ENCODE measurements around the gene IGFN1.

IGFN1 gene

DNA sequence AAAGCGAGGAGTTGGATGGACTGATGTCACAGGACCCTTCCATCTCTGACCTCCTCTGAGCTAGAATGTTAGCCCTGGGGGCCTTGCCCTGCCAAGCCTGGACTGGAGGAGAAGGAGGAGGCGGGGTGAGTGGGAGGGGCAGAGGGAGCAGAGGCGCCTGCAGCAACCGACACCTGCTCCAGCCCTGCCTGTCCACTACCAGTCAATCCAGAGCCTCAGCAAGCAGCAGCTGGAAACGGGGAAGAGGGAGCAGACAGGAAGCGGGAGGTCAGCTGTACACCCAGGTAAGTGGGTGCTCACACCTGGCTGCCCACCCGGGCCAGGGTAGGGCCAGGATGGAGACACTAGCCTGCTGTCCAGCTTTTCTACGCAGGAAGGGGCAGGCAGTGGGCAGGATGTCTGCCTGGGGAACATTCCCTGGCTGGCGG is at the start of gene IGFN1:
Gene IGFN1 (plus strand): TSS at position 201 of the 428 bp plus-strand sequence. CDS start 2,470 bp downstream, outside the sequence.
- no peak within 1 kb of the TSS for H3K4me3 ChIP-seq
- peak within 1 kb of the TSS; percentile 30 for H3K4me2 ChIP-seq
- H3K36me3 ChIP-seq: no peaks in the 10 kb centered on the region
- H3K9me3 ChIP-seq: no peaks in the 10 kb centered on the region
- H4K20me1 ChIP-seq: no peaks in the 10 kb centered on the region
- H3K27ac ChIP-seq: no peak within 1 kb of the TSS
- no peak for TF ChIP-seq Cebpa-rat (IDR thresholded peaks at IDR 0.05)
- no peaks in the 10 kb centered on the region for H3K27me3 ChIP-seq
- H3K9ac ChIP-seq: no peak within 1 kb of the TSS
- peaks cover 10% of the 10 kb centered on the region for H3K4me1 ChIP-seq

DNA sequence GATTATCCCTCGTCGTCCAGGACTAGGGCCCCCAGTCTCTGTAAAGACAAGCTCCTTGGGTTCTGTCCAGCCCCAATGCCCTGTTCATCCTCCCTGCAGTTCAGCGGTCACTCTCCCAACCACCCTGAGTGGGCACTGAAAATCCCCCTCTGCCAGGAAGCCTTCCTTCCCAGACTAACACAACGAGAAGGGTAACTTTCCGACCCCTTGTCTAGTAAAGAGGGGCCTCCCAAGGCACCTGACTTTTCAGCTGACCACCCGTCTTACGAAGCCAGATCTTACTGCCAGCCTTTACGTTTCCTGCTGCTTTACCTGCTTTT is 49.7 kb upstream of the IGFN1 start:
- peak overlapping the region; percentile 72 for H3K4me2 ChIP-seq
- H3K27ac ChIP-seq: peak overlapping the region; percentile 87
- no peaks in the 10 kb centered on the region for H4K20me1 ChIP-seq
- H3K36me3 ChIP-seq: peaks cover 44% of the 10 kb centered on the region
- H3K9me3 ChIP-seq: no peaks in the 10 kb centered on the region
- TF ChIP-seq Cebpa-rat (IDR thresholded peaks at IDR 0.05): no peak
- peaks cover 74% of the 10 kb centered on the region for H3K4me1 ChIP-seq
- peak overlapping the region; percentile 44; the same call in 1 of the 2 replicates for H3K4me3 ChIP-seq
- H3K9ac ChIP-seq: peak overlapping the region; percentile 63
- H3K27me3 ChIP-seq: no peaks in the 10 kb centered on the region

DNA sequence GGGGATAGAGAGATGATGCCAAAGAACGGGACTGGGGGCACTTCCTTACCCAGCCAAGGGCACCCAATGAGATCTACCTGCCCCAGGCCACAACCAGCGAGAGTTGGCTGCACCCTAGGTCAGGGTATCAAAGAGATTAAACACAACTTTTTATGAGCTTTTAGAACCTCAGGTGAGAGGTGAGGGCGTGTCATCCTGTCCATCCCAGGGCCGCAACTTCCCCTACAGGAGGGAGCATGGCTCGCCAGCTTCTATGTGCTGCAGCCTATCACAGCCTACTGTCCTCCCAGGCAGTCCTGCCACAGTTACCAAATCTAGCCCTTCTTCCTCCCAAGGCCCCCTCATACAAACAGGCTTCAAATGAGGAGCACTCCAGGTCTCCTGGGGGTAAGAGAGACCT is 49.2 kb upstream of the IGFN1 start:
- Histone ChIP-seq H3K36me3 (peaks cover 49% of the 10 kb centered on the region), H3K27ac (peak overlapping the region; percentile 87; the same call in 1 of the 2 replicates), H3K9ac (no peak overlapping the region), H3K27me3 (no peaks in the 10 kb centered on the region), H4K20me1 (no peaks in the 10 kb centered on the region), H3K9me3 (no peaks in the 10 kb centered on the region), H3K4me2 (peak overlapping the region; percentile 72), H3K4me1 (peaks cover 69% of the 10 kb centered on the region), H3K4me3 (no peak overlapping the region)
- TF ChIP-seq Cebpa-rat (IDR thresholded peaks at IDR 0.05): no peak

DNA sequence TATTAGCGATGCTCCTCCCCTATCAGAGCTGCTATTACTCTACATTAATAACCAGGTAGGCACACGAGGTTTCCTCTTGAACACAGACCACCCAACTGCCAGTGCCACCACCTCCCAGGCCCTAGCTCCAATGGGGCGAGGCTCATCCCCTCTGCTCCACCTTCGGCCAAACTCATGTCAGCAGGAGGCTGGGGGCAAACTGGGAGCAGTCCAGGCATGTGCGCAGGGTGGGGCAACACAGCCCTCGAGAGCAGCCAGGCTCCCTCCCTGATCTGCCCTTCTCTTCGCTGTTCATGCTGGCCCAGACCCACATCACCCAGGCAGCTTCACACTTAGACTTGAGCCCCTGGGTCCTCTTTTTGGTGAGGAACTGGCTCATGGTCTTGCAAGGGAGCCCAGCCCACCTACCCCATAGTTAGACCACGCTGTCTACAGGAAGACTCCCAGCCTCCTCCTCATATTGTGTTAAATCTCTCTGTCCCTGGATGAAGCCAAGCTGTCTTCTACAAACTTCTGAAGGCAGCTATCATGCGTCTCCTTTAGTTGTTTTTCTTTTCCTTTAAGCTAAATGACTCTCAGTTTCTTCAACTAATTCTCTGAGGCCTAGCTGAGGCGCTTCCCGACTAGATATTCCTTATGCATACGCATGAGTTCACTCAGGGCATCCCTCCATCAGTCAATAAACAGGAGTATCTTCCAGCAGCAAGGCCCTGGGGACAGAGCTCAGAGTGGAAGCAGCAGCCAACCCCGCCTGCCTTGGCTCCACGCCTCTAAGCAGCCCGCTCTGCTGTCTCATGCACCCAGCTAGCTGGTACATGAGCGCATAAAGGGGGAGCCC is 48.4 kb upstream of the IGFN1 start:
- peak overlapping the region; percentile 72 for H3K4me2 ChIP-seq
- H3K4me3 ChIP-seq: no peak overlapping the region
- no peaks in the 10 kb centered on the region for H3K27me3 ChIP-seq
- no peaks in the 10 kb centered on the region for H3K9me3 ChIP-seq
- H3K9ac ChIP-seq: no peak overlapping the region; the same call in 1 of the 2 replicates
- TF ChIP-seq Cebpa-rat (IDR thresholded peaks at IDR 0.05): no peak
- peaks cover 57% of the 10 kb centered on the region for H3K36me3 ChIP-seq
- peak overlapping the region; percentile 87; the same call in 1 of the 2 replicates for H3K27ac ChIP-seq
- H4K20me1 ChIP-seq: no peaks in the 10 kb centered on the region
- peaks cover 61% of the 10 kb centered on the region for H3K4me1 ChIP-seq

DNA sequence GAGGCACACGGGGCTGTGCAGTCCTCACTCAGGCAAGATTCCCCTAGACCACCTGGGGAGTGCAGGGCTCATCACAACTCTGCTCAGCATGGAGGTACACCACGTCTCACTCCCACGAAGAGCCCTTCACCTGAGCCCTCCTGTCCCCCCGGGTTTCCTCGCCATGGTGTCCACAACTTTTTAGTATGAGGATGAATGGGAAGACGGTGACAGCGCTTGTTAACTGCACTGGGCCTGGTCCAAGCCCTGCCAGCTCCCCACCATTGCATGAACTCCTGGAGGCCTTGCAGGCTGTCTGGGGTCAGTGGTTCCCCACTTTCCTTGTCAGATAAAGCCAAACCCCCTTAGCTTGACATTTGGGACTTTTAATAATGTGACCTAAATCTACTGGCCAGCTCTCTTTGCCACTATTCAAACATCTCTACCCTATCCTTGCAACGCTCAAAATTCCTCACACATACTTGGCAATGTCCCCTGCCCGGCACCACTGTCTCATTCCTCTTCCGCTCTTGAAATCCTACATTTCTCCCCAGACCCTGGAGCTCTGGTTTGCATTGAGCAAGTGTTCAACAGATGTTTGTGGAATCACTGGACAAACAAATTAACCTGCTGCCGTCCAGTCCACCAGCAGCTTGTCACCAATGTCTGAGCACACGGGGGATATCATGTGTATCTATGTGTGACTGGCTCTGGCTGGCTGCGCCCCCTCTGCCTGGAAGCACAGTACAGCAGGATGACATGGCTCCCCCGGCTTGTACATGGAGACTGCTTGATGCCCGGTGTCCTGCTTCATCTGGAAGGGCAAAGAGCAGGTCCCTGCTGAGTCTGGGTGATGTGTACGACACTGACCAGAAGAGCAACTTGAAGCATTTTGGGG is 47.5 kb upstream of the IGFN1 start:
- Histone ChIP-seq H3K36me3 (peaks cover 66% of the 10 kb centered on the region), H4K20me1 (no peaks in the 10 kb centered on the region), H3K4me1 (peaks cover 52% of the 10 kb centered on the region), H3K27ac (peak overlapping the region; percentile 87; the same call in 1 of the 2 replicates), H3K9ac (no peak overlapping the region; the same call in 1 of the 2 replicates), H3K27me3 (no peaks in the 10 kb centered on the region), H3K4me2 (peak overlapping the region; percentile 72; the same call in 1 of the 2 replicates), H3K4me3 (no peak overlapping the region), H3K9me3 (no peaks in the 10 kb centered on the region)
- TF ChIP-seq Cebpa-rat (IDR thresholded peaks at IDR 0.05): no peak

DNA sequence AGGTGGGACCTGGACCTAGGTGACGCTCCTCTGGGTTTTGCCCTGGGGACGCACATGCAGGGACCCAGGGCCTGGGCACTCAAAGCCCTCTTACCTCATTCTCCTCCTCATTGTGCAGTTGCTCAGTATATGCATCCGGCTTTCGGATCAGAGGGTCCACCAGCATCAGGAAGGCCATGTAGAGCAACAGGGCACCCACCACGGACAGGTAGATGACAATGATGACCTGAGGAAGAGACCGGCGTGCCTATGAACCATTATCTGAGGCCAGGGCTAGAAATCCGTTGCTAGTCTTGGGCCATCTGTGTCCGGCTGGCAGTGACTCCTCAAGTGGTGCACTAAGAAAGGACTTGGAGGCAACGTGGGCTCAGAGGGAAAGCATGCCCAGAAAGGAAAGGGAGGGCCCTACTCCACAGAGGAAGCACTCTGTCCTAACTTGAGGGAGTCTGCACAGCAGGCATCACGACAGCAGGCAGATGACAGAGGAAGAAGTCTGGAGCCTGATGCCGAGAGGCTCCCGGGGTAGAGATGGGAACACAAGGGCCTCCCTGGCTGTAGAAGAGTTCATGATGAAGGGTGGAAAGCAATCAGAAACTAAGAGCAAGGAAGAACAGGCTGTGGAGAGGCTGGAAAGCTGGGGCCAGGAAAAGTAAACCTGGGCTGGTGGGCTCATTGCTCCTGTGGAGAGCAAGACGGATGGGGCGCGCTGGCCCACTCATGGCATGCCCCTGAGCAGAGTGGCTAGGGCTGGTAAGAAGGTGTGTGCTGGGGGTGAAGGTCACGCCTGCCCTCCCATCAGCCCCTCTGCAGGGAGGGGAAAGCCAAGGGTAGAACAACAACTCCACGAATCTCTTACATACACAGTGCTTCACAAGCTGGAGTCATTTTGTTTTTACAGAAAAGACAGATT is 46.6 kb upstream of the IGFN1 start:
- peaks cover 75% of the 10 kb centered on the region for H3K36me3 ChIP-seq

DNA sequence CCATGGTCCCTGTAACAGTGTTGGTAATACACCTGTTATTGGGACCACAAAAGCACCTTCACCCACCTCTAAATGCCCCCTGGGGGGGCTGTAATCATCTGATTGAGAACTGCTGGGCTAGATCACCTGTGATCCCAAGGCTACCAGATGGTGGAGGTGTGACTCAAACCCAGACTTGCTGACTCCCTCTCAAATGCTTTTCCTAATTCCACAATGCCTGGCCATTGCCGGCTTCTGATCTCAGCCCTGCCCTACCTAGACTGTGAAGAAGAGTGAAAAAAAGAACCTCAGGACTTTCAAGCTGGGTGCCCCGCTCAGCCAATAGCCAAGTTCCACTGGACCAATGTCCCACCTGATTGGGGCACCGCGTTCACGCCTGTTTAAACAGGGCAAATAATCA is 45.9 kb upstream of the IGFN1 start:
- H3K27ac ChIP-seq: no peak overlapping the region
- no peak overlapping the region for H3K4me2 ChIP-seq
- TF ChIP-seq Cebpa-rat (IDR thresholded peaks at IDR 0.05): no peak
- no peak overlapping the region for H3K4me3 ChIP-seq
- H3K9me3 ChIP-seq: no peaks in the 10 kb centered on the region
- peaks cover 36% of the 10 kb centered on the region for H3K4me1 ChIP-seq
- H3K9ac ChIP-seq: no peak overlapping the region
- H4K20me1 ChIP-seq: no peaks in the 10 kb centered on the region
- H3K27me3 ChIP-seq: no peaks in the 10 kb centered on the region
- peaks cover 82% of the 10 kb centered on the region for H3K36me3 ChIP-seq

More for the DNA sequence above, 46.6 kb upstream of the IGFN1 start:
- H3K27ac ChIP-seq: no peak overlapping the region
- no peaks in the 10 kb centered on the region for H3K9me3 ChIP-seq
- no peak for TF ChIP-seq Cebpa-rat (IDR thresholded peaks at IDR 0.05)
- H4K20me1 ChIP-seq: no peaks in the 10 kb centered on the region
- peaks cover 43% of the 10 kb centered on the region for H3K4me1 ChIP-seq
- no peak overlapping the region for H3K9ac ChIP-seq
- no peak overlapping the region for H3K4me3 ChIP-seq
- no peak overlapping the region for H3K4me2 ChIP-seq
- no peaks in the 10 kb centered on the region for H3K27me3 ChIP-seq

DNA sequence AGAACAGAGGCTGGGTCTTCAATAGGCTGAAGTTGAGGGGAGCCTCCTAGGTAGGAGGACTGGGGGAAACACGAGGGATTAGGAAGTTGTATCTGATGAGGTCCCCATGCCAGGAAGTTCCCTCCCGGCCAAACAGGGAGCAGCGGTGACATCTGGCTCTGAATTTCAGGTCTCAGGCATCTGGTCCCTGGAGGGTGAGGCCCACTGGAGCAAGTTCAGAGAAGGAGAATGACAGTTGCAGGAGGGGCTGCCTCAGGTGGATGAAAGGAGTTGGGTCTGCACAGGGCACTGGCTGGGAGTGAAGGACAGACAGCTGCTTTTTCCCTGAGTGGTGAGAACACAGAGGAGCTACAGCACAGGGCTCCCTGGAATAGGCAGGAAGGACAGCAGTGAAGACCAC is 45.5 kb upstream of the IGFN1 start:
- H3K4me1 ChIP-seq: peaks cover 32% of the 10 kb centered on the region
- H3K27me3 ChIP-seq: no peaks in the 10 kb centered on the region
- H3K27ac ChIP-seq: no peak overlapping the region
- no peak overlapping the region for H3K9ac ChIP-seq
- no peaks in the 10 kb centered on the region for H3K9me3 ChIP-seq
- no peaks in the 10 kb centered on the region for H4K20me1 ChIP-seq
- H3K36me3 ChIP-seq: peaks cover 86% of the 10 kb centered on the region
- H3K4me3 ChIP-seq: no peak overlapping the region
- H3K4me2 ChIP-seq: no peak overlapping the region
- TF ChIP-seq Cebpa-rat (IDR thresholded peaks at IDR 0.05): no peak

DNA sequence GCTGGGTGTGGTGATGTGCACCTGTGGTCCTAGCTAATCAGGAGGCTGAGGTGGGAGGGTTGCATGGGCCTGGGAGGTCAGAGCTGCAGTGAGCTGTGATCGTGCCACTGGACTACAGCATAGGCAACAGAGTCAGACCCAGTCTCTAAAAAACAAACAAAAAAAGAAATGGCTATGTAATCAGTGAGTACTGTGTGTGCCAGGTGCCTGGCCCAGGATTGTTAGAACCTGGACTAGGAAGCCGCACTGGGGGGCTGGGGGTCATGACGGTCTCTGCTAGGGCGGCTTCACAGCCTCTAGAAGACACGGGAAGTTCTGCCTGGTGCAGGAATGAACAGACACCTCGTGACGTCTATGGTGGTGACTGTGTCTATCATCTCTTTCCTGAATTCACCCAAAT is 44.8 kb upstream of the IGFN1 start:
- no peaks in the 10 kb centered on the region for H4K20me1 ChIP-seq

More for the DNA sequence above, 44.8 kb upstream of the IGFN1 start:
- H3K9ac ChIP-seq: no peak overlapping the region
- no peak overlapping the region for H3K4me3 ChIP-seq
- peaks cover 93% of the 10 kb centered on the region for H3K36me3 ChIP-seq
- no peaks in the 10 kb centered on the region for H3K9me3 ChIP-seq
- H3K27me3 ChIP-seq: no peaks in the 10 kb centered on the region
- H3K4me2 ChIP-seq: no peak overlapping the region
- H3K27ac ChIP-seq: no peak overlapping the region
- peaks cover 25% of the 10 kb centered on the region for H3K4me1 ChIP-seq
- no peak for TF ChIP-seq Cebpa-rat (IDR thresholded peaks at IDR 0.05)

Measured in BLaER1 (cell line).